Measurements from ENCODE around the gene SLC28A3.

- TF ChIP-seq, protein P1, sequence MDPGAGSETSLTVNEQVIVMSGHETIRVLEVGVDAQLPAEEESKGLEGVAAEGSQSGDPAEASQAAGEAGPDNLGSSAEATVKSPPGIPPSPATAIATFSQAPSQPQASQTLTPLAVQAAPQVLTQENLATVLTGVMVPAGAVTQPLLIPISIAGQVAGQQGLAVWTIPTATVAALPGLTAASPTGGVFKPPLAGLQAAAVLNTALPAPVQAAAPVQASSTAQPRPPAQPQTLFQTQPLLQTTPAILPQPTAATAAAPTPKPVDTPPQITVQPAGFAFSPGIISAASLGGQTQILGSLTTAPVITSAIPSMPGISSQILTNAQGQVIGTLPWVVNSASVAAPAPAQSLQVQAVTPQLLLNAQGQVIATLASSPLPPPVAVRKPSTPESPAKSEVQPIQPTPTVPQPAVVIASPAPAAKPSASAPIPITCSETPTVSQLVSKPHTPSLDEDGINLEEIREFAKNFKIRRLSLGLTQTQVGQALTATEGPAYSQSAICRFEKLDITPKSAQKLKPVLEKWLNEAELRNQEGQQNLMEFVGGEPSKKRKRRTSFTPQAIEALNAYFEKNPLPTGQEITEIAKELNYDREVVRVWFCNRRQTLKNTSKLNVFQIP (CRISPR knock-in tag; IDR thresholded peaks at IDR 0.05; ENCODE audit: borderline replicate concordance, low read depth), result no peak
- no peak for TF ChIP-seq PATZ1 (CRISPR knock-in tag; IDR thresholded peaks at IDR 0.05; ENCODE audit: borderline replicate concordance)
- TF ChIP-seq ISL1 (CRISPR knock-in tag; IDR thresholded peaks at IDR 0.05), result no peak
- no peak for TF ChIP-seq ZFP30 (CRISPR knock-in tag; IDR thresholded peaks at IDR 0.05)
- no peak for TF ChIP-seq ZNF565 (CRISPR knock-in tag; conservative IDR thresholded peaks at IDR 0.05; ENCODE audit: low read depth)
- TF ChIP-seq OSR1 (CRISPR knock-in tag; IDR thresholded peaks at IDR 0.05), result no peak
- TF ChIP-seq, protein P2, sequence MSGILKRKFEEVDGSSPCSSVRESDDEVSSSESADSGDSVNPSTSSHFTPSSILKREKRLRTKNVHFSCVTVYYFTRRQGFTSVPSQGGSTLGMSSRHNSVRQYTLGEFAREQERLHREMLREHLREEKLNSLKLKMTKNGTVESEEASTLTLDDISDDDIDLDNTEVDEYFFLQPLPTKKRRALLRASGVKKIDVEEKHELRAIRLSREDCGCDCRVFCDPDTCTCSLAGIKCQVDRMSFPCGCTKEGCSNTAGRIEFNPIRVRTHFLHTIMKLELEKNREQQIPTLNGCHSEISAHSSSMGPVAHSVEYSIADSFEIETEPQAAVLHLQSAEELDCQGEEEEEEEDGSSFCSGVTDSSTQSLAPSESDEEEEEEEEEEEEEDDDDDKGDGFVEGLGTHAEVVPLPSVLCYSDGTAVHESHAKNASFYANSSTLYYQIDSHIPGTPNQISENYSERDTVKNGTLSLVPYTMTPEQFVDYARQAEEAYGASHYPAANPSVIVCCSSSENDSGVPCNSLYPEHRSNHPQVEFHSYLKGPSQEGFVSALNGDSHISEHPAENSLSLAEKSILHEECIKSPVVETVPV (CRISPR knock-in tag; IDR thresholded peaks at IDR 0.05), result no peak
These were observed 3.3 kb downstream of the SLC28A3 start for GRCh38 chr9:84337252-84337651.
